SK-N-SH treated with all-trans-retinoic acid at 6 μM for 48 hours (cell line): ENCODE measurements around the gene HSPG2.

Experiments used
- ATAC-seq: fragments of 200-7000 bp; cut with Tn5 transposase; 3 replicates; pipeline ENCODE4 v1.9.1; 2020; ENCODE audit warnings: mild to moderate bottlenecking, moderate library complexity
- ARNTL ChIP-seq: fragments of 450-650 bp; formaldehyde crosslinking; IDR thresholded peaks from 2 replicates; pipeline ENCODE4 v1.5.0; 2020; ENCODE audit warnings: low read depth, mild to moderate bottlenecking, moderate library complexity, borderline replicate concordance
- BACH2 ChIP-seq: fragments of 250-450 bp; sonication (Bioruptor Pico); IDR thresholded peaks from 2 replicates; pipeline ENCODE4 v1.9.0; 2021; ENCODE audit warnings: mild to moderate bottlenecking, borderline replicate concordance
- CREB5 ChIP-seq: fragments of 250-450 bp; sonication (Bioruptor Pico); IDR thresholded peaks from 2 replicates; pipeline ENCODE4 v1.5.1; 2020; ENCODE audit warnings: low read depth, mild to moderate bottlenecking, moderate library complexity
- CSDC2 ChIP-seq: fragments of 250-450 bp; sonication (Bioruptor Pico); IDR thresholded peaks from 2 replicates; pipeline ENCODE4 v1.5.0; 2020; ENCODE audit warnings: mild to moderate bottlenecking, moderate library complexity
- CSRNP3 ChIP-seq: fragments of 250-450 bp; sonication (Bioruptor Pico); IDR thresholded peaks from 2 replicates; pipeline ENCODE4 v1.5.1; 2021; ENCODE audit warnings: mild to moderate bottlenecking, moderate library complexity
- ESRRG ChIP-seq: fragments of 250-450 bp; sonication (Bioruptor Pico); IDR thresholded peaks from 2 replicates; pipeline ENCODE4 v1.6.1; 2021; ENCODE audit warnings: mild to moderate bottlenecking
- ISL1 ChIP-seq: fragments of 250-450 bp; sonication (Bioruptor Pico); IDR thresholded peaks from 2 replicates; pipeline ENCODE4 v2.1.2; 2022; ENCODE audit warnings: mild to moderate bottlenecking, moderate library complexity
- OSR1 ChIP-seq: fragments of 250-450 bp; sonication (Bioruptor Pico); IDR thresholded peaks from 2 replicates; pipeline ENCODE4 v1.8.0; 2022; ENCODE audit warnings: moderate library complexity, mild to moderate bottlenecking, inconsistent platforms
- POU6F1 ChIP-seq: fragments of 250-450 bp; sonication (Bioruptor Pico); IDR thresholded peaks from 2 replicates; pipeline ENCODE4 v1.8.0; 2021; ENCODE audit warnings: low read depth, mild to moderate bottlenecking, moderate library complexity, borderline replicate concordance
- PPARA ChIP-seq: fragments of 250-450 bp; sonication (Bioruptor Pico); IDR thresholded peaks from 2 replicates; pipeline ENCODE4 v1.5.0; 2020; ENCODE audit warnings: mild to moderate bottlenecking, borderline replicate concordance
- RARB ChIP-seq: fragments of 250-450 bp; sonication (Bioruptor Pico); IDR thresholded peaks from 2 replicates; pipeline ENCODE4 v1.8.0; 2021; ENCODE audit warnings: mild to moderate bottlenecking, moderate library complexity
- SNAI2 ChIP-seq: fragments of 250-450 bp; sonication (Bioruptor Pico); IDR thresholded peaks from 2 replicates; pipeline ENCODE4 v1.5.0; 2020; ENCODE audit warnings: mild to moderate bottlenecking, moderate library complexity
- TCF4 ChIP-seq: fragments of 250-450 bp; sonication (Bioruptor Pico); IDR thresholded peaks from 2 replicates; pipeline ENCODE4 v1.8.0; 2021; ENCODE audit warnings: mild to moderate bottlenecking, moderate library complexity, borderline replicate concordance
- TOX ChIP-seq: fragments of 250-450 bp; sonication (Bioruptor Pico); IDR thresholded peaks from 2 replicates; pipeline ENCODE4 v1.8.0; 2021; ENCODE audit warnings: mild to moderate bottlenecking, moderate library complexity, borderline replicate concordance
- ZC3H10 ChIP-seq: fragments of 250-450 bp; sonication (Bioruptor Pico); IDR thresholded peaks from 2 replicates; pipeline ENCODE4 v1.5.1; 2021; ENCODE audit warnings: mild to moderate bottlenecking, moderate library complexity
- ZFP3 ChIP-seq: fragments of 250-450 bp; sonication (Bioruptor Pico); IDR thresholded peaks from 2 replicates; pipeline ENCODE4 v1.5.0; 2020; ENCODE audit warnings: mild to moderate bottlenecking, moderate library complexity
- ZFP30 ChIP-seq: fragments of 450-650 bp; formaldehyde crosslinking; IDR thresholded peaks from 2 replicates; pipeline ENCODE4 v1.5.0; 2022; ENCODE audit warnings: mild to moderate bottlenecking, moderate library complexity
- ZNF565 ChIP-seq: fragments of 450-650 bp; formaldehyde crosslinking; conservative IDR thresholded peaks from 2 replicates; pipeline ENCODE4 v1.5.0; 2020; ENCODE audit warnings: low read depth, mild to moderate bottlenecking, moderate library complexity
- ZNF70 ChIP-seq: fragments of 450-650 bp; formaldehyde crosslinking; IDR thresholded peaks from 2 replicates; pipeline ENCODE4 v1.5.0; 2020; ENCODE audit warnings: mild to moderate bottlenecking, moderate library complexity
- ZNF8 ChIP-seq: fragments of 450-650 bp; formaldehyde crosslinking; IDR thresholded peaks from 2 replicates; pipeline ENCODE4 v1.5.0; 2020; ENCODE audit warnings: mild to moderate bottlenecking, moderate library complexity
- TF ChIP-seq, protein P1 (sequence below): fragments of 250-450 bp; sonication (Bioruptor Pico); IDR thresholded peaks from 2 replicates; pipeline ENCODE4 v1.8.0; 2020; ENCODE audit warnings: mild to moderate bottlenecking, moderate library complexity, borderline replicate concordance
- TF ChIP-seq, protein P2 (sequence below): fragments of 250-450 bp; sonication (Bioruptor Pico); IDR thresholded peaks from 2 replicates; pipeline ENCODE4 v1.5.0; 2020; ENCODE audit warnings: mild to moderate bottlenecking, moderate library complexity

HSPG2 gene

GRCh38 chr1:21900766-21901472 is 36.2 kb downstream of the HSPG2 start:
- no peak for ATAC-seq
- TF ChIP-seq BACH2 (CRISPR knock-in tag) (no peak), ZC3H10 (no peak), ZFP3 (no peak), ZFP30 (CRISPR knock-in tag) (no peak), ZNF8 (no peak), ESRRG (CRISPR knock-in tag) (no peak), CREB5 (CRISPR knock-in tag) (no peak), PPARA (CRISPR knock-in tag) (no peak), ARNTL (CRISPR knock-in tag) (no peak), CSRNP3 (no peak)
- TF ChIP-seq, protein P1, sequence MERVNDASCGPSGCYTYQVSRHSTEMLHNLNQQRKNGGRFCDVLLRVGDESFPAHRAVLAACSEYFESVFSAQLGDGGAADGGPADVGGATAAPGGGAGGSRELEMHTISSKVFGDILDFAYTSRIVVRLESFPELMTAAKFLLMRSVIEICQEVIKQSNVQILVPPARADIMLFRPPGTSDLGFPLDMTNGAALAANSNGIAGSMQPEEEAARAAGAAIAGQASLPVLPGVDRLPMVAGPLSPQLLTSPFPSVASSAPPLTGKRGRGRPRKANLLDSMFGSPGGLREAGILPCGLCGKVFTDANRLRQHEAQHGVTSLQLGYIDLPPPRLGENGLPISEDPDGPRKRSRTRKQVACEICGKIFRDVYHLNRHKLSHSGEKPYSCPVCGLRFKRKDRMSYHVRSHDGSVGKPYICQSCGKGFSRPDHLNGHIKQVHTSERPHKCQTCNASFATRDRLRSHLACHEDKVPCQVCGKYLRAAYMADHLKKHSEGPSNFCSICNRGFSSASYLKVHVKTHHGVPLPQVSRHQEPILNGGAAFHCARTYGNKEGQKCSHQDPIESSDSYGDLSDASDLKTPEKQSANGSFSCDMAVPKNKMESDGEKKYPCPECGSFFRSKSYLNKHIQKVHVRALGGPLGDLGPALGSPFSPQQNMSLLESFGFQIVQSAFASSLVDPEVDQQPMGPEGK (CRISPR knock-in tag): no peak

DNA sequence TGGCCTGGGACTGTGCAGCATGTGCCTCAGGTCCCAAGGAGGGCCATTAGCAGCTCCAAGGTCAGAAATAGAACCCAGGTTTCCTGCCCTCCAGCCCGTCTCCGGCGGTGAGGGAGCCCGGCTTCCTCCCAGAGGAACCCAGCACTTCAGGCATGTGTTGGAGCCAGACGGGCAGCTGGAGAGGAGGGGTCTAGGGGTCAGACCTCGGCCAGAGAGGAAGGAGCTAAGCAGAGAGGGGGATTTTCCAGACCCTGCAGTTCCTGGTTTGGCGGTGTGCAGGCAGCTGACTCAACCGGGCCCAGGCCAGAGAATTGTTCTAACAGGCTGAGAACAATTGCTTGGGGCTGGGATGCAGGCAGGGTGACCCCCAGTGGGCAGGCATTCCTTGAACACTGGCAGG is 37.1 kb downstream of the HSPG2 start:
- no peak for ATAC-seq
- no peak for TF ChIP-seq ZNF565 (CRISPR knock-in tag)
- TF ChIP-seq ISL1 (CRISPR knock-in tag): no peak
- TF ChIP-seq CSDC2 (CRISPR knock-in tag): no peak
- no peak for TF ChIP-seq ZNF70 (CRISPR knock-in tag)
- no peak for TF ChIP-seq ZNF8
- TF ChIP-seq, protein P2, sequence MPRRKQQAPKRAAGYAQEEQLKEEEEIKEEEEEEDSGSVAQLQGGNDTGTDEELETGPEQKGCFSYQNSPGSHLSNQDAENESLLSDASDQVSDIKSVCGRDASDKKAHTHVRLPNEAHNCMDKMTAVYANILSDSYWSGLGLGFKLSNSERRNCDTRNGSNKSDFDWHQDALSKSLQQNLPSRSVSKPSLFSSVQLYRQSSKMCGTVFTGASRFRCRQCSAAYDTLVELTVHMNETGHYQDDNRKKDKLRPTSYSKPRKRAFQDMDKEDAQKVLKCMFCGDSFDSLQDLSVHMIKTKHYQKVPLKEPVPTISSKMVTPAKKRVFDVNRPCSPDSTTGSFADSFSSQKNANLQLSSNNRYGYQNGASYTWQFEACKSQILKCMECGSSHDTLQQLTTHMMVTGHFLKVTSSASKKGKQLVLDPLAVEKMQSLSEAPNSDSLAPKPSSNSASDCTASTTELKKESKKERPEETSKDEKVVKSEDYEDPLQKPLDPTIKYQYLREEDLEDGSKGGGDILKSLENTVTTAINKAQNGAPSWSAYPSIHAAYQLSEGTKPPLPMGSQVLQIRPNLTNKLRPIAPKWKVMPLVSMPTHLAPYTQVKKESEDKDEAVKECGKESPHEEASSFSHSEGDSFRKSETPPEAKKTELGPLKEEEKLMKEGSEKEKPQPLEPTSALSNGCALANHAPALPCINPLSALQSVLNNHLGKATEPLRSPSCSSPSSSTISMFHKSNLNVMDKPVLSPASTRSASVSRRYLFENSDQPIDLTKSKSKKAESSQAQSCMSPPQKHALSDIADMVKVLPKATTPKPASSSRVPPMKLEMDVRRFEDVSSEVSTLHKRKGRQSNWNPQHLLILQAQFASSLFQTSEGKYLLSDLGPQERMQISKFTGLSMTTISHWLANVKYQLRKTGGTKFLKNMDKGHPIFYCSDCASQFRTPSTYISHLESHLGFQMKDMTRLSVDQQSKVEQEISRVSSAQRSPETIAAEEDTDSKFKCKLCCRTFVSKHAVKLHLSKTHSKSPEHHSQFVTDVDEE (CRISPR knock-in tag): no peak
- TF ChIP-seq SNAI2 (CRISPR knock-in tag): no peak
- TF ChIP-seq RARB: no peak
- no peak for TF ChIP-seq OSR1 (CRISPR knock-in tag)
- no peak for TF ChIP-seq TCF4

DNA sequence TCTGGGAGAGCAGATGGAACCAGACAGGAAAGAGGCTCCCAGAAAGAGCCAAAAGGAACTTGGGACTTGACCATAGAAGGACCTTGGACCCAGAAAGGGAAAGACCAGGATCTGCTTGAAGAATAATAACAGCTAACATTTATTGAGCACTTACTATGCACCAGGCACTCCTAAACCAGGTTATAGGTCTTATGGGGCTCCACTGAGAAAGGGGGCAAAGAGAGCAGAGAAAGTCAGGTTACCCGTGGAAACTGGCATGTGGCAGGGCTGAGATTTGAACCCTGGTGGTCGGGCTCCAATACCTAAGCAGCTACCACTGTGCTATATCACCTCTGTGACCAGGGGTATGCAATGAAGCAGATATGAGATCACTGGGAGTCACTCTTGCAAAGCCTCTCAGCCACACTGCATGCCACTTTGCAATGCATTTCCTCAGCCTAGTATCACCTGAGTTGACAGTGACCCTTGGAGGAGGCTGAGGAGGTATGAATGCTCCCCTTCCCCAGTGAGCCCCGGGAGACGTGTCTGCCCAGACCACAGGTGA is 37.8 kb downstream of the HSPG2 start:
- ATAC-seq: no peak
- TF ChIP-seq ZC3H10: no peak
- no peak for TF ChIP-seq ZFP3
- TF ChIP-seq TOX (CRISPR knock-in tag): no peak
- no peak for TF ChIP-seq CSDC2 (CRISPR knock-in tag)
- TF ChIP-seq, protein P2 (CRISPR knock-in tag): no peak
- TF ChIP-seq BACH2 (CRISPR knock-in tag): no peak
- TF ChIP-seq, protein P1 (CRISPR knock-in tag): no peak
- no peak for TF ChIP-seq ZFP30 (CRISPR knock-in tag)
- no peak for TF ChIP-seq POU6F1 (CRISPR knock-in tag)
- no peak for TF ChIP-seq PPARA (CRISPR knock-in tag)
